ENCODE data around the gene VPS72.

- no peak for TF ChIP-seq POLR2A (IDR thresholded peaks at IDR 0.05)
- no peak for TF ChIP-seq CTCF (IDR thresholded peaks at IDR 0.05)
- no peak for TF ChIP-seq EP300 (IDR thresholded peaks at IDR 0.05)
These were observed 2.0 kb upstream of the VPS72 start for GRCh38 chr1:151192047-151192446.

Measured in ovary (tissue), 3 donors.